ENCODE data around the gene DOCK7. TPM values are rescaled to one million over a fixed set of nuclear protein-coding genes. Genes with fewer than 3 reads are reported as not detected.

The DOCK7 gene
- total and polyA plus RNA-seq, 2 of the 8 experiments (the other 6 are each of a cell fraction or from before 2014, with no cell fraction given), result 10.2 to 33.7 TPM

DNA sequence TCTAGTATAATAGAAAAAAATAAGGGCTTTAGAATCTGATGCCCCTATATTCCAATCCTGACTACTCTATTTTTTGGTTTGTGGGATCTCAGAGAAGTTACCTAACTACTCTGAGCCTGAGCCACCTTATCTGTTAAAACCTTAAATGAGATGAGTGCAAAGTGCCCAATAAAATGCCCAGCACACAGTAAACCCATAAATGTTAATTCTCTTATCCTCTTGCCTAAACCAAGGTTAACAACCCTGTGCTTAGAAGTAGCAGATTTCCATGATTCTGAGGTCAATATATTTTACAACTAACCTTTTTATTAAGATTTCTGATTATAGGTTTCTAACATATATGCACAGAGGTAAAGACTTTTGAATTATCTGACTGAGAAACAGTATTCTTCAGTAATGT, 35.8 kb downstream of the DOCK7 start:
- peaks cover 0 to 4% of the 10 kb centered on the region in 2 experiments; a peak in 3 of 4 replicates for H3K79me2 ChIP-seq (ENCODE audit: control insufficient read depth in 1 of 2, insufficient read depth in 2 of 2, low read length in 2 of 2)
- no peak overlapping the region for H2BK20ac ChIP-seq (ENCODE audit: low read length)
- H3K4me1 ChIP-seq (replicated peaks in 1 of 4; ENCODE audit: control insufficient read depth in 3 of 4, insufficient read depth in 4 of 4, low read length in 3 of 4), result peaks cover 0 to 2% (median 0%) of the 10 kb centered on the region in 4 experiments; a peak in 1 of 7 replicates
- H3K4me3 ChIP-seq (ENCODE audit: extremely low read depth in 1 of 4, insufficient read depth in 2 of 4, low read depth in 3 of 4, low read length in 4 of 4), result no peak overlapping the region
- no peaks in the 10 kb centered on the region for H3K27me3 ChIP-seq (replicated peaks in 1 of 4; ENCODE audit: control insufficient read depth in 3 of 4, extremely low read depth in 1 of 4, insufficient read depth in 3 of 4, low read length in 3 of 4)
- H2BK5ac ChIP-seq (ENCODE audit: low read depth, low read length), result no peak overlapping the region
- H3K56ac ChIP-seq (replicated peaks; ENCODE audit: insufficient read length, low read depth, low read length), result no peak overlapping the region
- CTCF ChIA-PET (ENCODE audit: partially characterized antibody), result no interaction called here
- H4K5ac ChIP-seq (ENCODE audit: insufficient read length, low read depth, low read length), result no peak overlapping the region
- no peak overlapping the region for H3K9ac ChIP-seq (replicated peaks in 1 of 4; ENCODE audit: extremely low read depth in 1 of 4, low read depth in 3 of 4, low read length in 3 of 4)
- no peaks in the 10 kb centered on the region for H3K9me3 ChIP-seq (ENCODE audit: insufficient read depth in 2 of 2, low read depth in 1 of 2, low read length in 1 of 2)
- POLR2A ChIA-PET (ENCODE audit: partially characterized antibody), result no interaction called here
- no peak overlapping the region for H3K27ac ChIP-seq (ENCODE audit: low read depth, low read length)
- H3K14ac ChIP-seq (ENCODE audit: insufficient read length), result no peak overlapping the region
- H2AFZ ChIP-seq (ENCODE audit: low read length), result no peak overlapping the region
- no peak overlapping the region for H2BK12ac ChIP-seq (ENCODE audit: low read depth, low read length)
- no peak overlapping the region for H2BK120ac ChIP-seq (replicated peaks; ENCODE audit: low read depth, low read length)
- no peak overlapping the region for H4K91ac ChIP-seq (replicated peaks; ENCODE audit: insufficient read length, low read length)
- H3K4ac ChIP-seq (replicated peaks; ENCODE audit: insufficient read length, low read depth, low read length), result no peak overlapping the region
- H3K23ac ChIP-seq (ENCODE audit: insufficient read length), result no peak overlapping the region
- H3K79me1 ChIP-seq (ENCODE audit: low read depth, low read length), result no peaks in the 10 kb centered on the region
- H4K8ac ChIP-seq (ENCODE audit: extremely low read depth, insufficient read depth, low read length), result no peak overlapping the region
- no peaks in the 10 kb centered on the region for H3K23me2 ChIP-seq (ENCODE audit: low read depth, low read length)
- no peak overlapping the region for H2BK15ac ChIP-seq (ENCODE audit: low read length)
- DNase-seq (ENCODE audit: low read depth in 1 of 2, low spot score in 2 of 2), result no peak
- H3K4me2 ChIP-seq (ENCODE audit: insufficient read depth in 1 of 2, low read depth in 2 of 2, low read length in 2 of 2), result no peak overlapping the region
- FAIRE-seq, result no peak
- H3K18ac ChIP-seq (ENCODE audit: extremely low read depth, low read length), result no peak overlapping the region
- peaks cover 0 to 4% (median 1%) of the 10 kb centered on the region in 4 experiments; a peak in 2 of 8 replicates for H3K36me3 ChIP-seq (ENCODE audit: control insufficient read depth in 2 of 4, insufficient read depth in 4 of 4, low read length in 3 of 4)
- no peaks in the 10 kb centered on the region for H4K20me1 ChIP-seq (replicated peaks in 1 of 2; ENCODE audit: control insufficient read depth in 1 of 2, insufficient read depth in 2 of 2, low read length in 2 of 2)
- no peak overlapping the region for H2AK5ac ChIP-seq (ENCODE audit: low read depth, low read length)
- TF ChIP-seq GTF2F1 (IDR thresholded peaks at IDR 0.05; ENCODE audit: borderline replicate concordance, low read depth, low read length), result no peak
- no peak for TF ChIP-seq NRF1 (IDR thresholded peaks at IDR 0.05; ENCODE audit: low read depth, low read length)
- no peak for TF ChIP-seq POLR2A (IDR thresholded peaks at IDR 0.05; ENCODE audit: control extremely low read depth in 1 of 2, low read depth in 2 of 2, low read length in 2 of 2)
- no peak for TF ChIP-seq EGR1 (IDR thresholded peaks at IDR 0.05; ENCODE audit: borderline replicate concordance, low read depth, low read length)
- no peak for TF ChIP-seq ZNF274 (IDR thresholded peaks at IDR 0.05; ENCODE audit: borderline replicate concordance, extremely low read depth, low read length)
- TF ChIP-seq ASH2L (IDR thresholded peaks at IDR 0.05; ENCODE audit: low read length), result no peak
- no peak for TF ChIP-seq EP300 (IDR thresholded peaks at IDR 0.05; ENCODE audit: borderline replicate concordance in 1 of 2, low read depth in 2 of 2, low read length in 2 of 2)
- no peak for TF ChIP-seq RNF2 (IDR thresholded peaks at IDR 0.05; ENCODE audit: borderline replicate concordance, low read depth, low read length, missing control alignments, poor library complexity, severe bottlenecking)
- no peak for TF ChIP-seq BCL11A (IDR thresholded peaks at IDR 0.05; ENCODE audit: low read depth in 2 of 2, low read length in 2 of 2)
- TF ChIP-seq GABPA (IDR thresholded peaks at IDR 0.05; ENCODE audit: borderline replicate concordance, insufficient read depth, low read length), result no peak
- no peak for TF ChIP-seq EZH2 (IDR thresholded peaks at IDR 0.05; ENCODE audit: low read depth, low read length, severe bottlenecking)
- no peak for TF ChIP-seq SP2 (IDR thresholded peaks at IDR 0.05; ENCODE audit: low read length)
- TF ChIP-seq RFX5 (IDR thresholded peaks at IDR 0.05; ENCODE audit: borderline replicate concordance, low read depth, low read length), result no peak
- no peak for TF ChIP-seq BRCA1 (IDR thresholded peaks at IDR 0.05; ENCODE audit: low read depth, low read length)
- no peak for TF ChIP-seq TAF7 (optimal IDR thresholded peaks at IDR 0.05; ENCODE audit: borderline replicate concordance, low read depth, low read length)
- no peak for TF ChIP-seq SP4 (IDR thresholded peaks at IDR 0.05; ENCODE audit: low read length)

All from H1 (cell line).